ENCODE measurements around the gene MAPKBP1.
"Not testable (repeated sequence)": the region's sequence is repeated elsewhere in the genome, so short reads cannot be mapped to it uniquely, and the experiment has no call there.

The MAPKBP1 gene

GRCh38 chr15:41825572-41826535 lies 51.6 kb downstream of the MAPKBP1 start:
- in situ Hi-C loops (cut with MboI; ENCODE audit: low sequenced_read_pairs), result no loop called here

- in situ Hi-C loops (cut with MboI; ENCODE audit: low sequenced_read_pairs), result no loop called here
Measured at GRCh38 chr15:41827290-41827879, 53.1 kb downstream of the MAPKBP1 start.

- in situ Hi-C loops (cut with MboI; ENCODE audit: low sequenced_read_pairs), result no loop called here
Measured at GRCh38 chr15:41827880-41828806, 53.9 kb downstream of the MAPKBP1 start, which contains the start of gene JMJD7. JMJD7 (plus strand) TSS chr15:41828092; CDS start chr15:41828125, 33 bp downstream.

DNA sequence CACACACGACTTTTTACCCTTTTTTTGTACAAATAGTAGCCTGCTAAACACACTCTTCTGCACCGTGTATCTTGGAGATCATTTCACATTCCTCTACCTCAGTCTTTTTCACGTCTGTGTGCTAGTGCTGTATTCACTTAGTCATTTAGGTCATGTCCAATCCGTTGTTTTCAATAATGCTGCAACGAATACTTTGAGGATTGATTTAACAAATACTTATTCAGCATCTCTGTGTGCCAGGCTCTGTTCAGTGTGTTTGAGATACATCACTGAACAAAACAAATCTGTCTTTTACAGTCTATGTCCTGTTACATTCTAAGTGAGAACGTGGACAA lies 54.5 kb downstream of the MAPKBP1 start:
- in situ Hi-C loops (cut with MboI; ENCODE audit: low sequenced_read_pairs), result no loop called here

DNA sequence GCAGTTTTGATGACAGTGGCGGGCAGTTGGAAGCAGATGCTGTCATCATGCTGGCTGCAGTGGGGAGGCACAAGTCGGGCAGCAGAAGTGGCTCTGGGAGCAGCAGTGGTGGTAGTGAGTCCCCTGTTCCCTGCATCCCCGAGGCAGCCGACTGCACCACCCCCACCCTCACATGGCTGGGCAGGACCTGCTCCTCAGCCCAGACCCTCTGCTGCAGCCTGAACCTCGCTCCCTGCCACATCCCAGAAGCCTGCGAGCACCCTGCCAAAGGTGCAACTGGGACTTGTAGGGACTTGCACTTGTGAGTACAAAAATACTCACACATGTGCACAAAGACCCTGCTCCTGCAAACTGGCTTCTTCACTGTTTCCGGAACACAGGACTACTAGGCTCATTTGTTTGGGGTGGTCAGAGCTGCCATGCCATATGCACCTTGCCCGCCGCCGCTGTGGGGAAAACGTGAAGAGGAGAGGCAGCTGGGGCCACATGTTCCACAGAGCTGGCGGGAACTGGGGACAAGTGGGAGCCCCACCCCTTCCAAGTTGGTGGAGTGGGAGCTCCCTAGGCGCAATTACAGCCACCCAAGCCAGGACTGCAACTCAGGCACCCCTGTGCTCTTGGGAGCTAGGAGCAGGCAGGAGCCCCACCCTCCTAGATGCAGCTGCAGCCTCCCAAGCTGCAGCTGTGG lies 55.8 kb downstream of the MAPKBP1 start:
- in situ Hi-C loops (cut with MboI; ENCODE audit: low sequenced_read_pairs), result no loop called here

DNA sequence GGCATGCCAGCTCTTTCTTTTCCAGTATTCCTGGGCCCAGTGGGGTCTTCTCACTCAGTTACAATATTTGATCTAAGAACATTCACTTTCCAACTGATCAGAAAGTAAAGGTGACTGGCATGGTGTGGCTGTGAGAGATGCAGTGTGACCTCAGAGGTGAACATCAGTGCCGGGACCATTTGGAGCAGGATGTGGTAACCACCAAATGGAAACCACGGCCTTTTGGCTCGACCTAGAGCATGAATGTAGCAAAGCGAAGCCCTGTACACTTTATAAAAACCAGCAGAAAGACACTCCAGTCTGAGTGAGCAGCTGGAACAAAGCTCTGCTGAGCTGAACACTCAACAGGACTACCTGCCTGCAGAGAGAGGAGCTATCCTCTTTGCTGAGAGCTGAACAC lies 57.0 kb downstream of the MAPKBP1 start:
- in situ Hi-C loops (cut with MboI; ENCODE audit: low sequenced_read_pairs), result not testable (repeated sequence)

DNA sequence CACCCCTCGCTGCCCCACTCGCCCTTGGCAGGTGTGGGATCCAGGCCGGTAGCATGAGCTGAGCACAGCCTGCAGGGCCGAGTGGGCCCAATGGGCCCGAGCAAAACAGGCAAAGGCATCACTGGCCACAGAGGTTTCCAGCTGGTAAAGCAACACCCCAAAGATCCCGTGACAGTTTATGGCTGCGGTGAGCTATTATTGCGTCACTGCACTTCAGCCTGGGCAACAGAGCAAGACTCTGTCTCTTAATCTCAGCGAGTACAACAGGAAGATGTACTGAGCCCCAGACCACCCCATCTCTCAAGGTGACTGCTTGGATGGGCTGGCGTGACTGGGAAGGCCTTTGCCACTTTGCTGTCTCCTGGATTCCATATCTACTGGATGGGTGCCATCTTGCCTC lies 57.9 kb downstream of the MAPKBP1 start:
- in situ Hi-C loops (cut with MboI; ENCODE audit: low sequenced_read_pairs), result no loop called here

DNA sequence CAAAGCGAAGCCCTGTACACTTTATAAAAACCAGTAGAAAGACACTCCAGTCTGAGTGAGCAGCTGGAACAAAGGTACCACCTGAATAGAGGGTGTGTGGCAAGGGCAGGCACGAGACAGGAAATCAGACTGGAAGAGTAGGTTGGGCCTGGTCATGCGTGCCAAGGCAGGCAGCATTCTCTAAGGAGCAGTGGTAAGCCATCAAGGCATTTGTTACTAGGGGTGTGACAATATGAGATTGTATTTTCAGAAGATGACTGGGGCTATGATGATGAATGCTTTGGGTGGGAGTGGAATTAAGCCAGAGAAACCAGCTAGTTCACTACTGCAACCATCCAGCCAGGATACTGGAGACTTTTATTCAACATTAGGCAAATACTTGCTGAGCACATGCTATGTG lies 58.6 kb downstream of the MAPKBP1 start:
- in situ Hi-C loops (cut with MboI; ENCODE audit: low sequenced_read_pairs), result no loop called here

GRCh38 chr15:41834096-41834495 lies 59.8 kb downstream of the MAPKBP1 start:
- in situ Hi-C loops (cut with MboI; ENCODE audit: low sequenced_read_pairs), result no loop called here

GRCh38 chr15:41836073-41836472 lies 61.8 kb downstream of the MAPKBP1 start:
- in situ Hi-C loops (cut with MboI; ENCODE audit: low sequenced_read_pairs), result no loop called here

- in situ Hi-C loops (cut with MboI; ENCODE audit: low sequenced_read_pairs), result no loop called here
Measured at GRCh38 chr15:41836713-41837454, 62.6 kb downstream of the MAPKBP1 start.

DNA sequence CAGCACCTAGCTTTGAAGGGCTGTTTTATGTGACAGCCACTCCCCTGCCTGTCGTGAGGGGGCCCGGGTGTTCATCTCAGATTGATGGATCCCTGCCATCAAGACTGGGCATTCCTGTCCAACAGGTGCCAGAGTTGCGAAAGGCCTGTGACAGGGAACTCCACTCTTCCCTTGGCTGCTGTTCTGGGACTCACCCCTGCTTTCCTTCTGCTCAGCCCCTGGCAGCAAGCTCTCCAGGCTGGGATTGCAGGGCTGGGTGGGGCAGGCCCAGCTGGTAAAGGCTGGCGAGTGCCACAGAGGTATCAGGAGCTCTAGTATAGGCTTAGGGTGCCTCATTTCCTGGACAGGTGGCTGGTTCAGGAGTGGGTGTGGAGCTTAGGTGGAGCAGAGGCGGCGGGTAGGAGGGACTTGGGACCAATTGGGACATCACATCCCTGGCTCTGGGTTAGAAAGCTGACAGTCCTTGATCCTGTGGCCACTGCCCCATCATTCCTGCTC lies 64.2 kb downstream of the MAPKBP1 start, which contains the start of gene PLA2G4B:
Gene PLA2G4B (plus strand): TSS at position 448 of the 498 bp plus-strand sequence. CDS start 67 bp downstream, outside the sequence.
- in situ Hi-C loops (cut with MboI; ENCODE audit: low sequenced_read_pairs), result no loop called here

- in situ Hi-C loops (cut with MboI; ENCODE audit: low sequenced_read_pairs), result no loop called here
Measured at GRCh38 chr15:41839781-41840491, 65.7 kb downstream of the MAPKBP1 start.

- in situ Hi-C loops (cut with MboI; ENCODE audit: low sequenced_read_pairs), result no loop called here
Measured at GRCh38 chr15:41840673-41841072, 66.4 kb downstream of the MAPKBP1 start.

GRCh38 chr15:41841131-41841530 lies 66.8 kb downstream of the MAPKBP1 start:
- in situ Hi-C loops (cut with MboI; ENCODE audit: low sequenced_read_pairs), result no loop called here

DNA sequence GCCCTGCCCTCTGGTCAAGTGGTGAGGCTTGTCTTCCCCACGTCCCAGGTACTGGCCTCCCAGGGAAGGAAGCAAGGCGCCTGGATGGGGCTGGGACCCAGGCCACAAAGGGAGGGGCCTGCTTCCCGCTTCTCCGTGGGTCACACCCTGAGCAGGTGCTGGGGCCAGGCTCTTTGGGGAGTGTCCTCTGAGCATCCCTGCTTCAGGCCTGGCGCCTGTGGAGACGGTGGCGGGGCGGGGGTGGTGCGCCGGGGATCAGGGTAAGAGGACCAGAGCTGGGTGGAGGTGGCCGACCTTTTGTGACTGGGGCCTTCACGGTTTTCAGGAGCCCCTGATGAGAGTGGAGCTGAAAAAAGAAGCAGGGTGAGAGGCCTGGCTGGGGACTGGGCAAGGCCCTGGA lies 67.9 kb downstream of the MAPKBP1 start:
- in situ Hi-C loops (cut with MboI; ENCODE audit: low sequenced_read_pairs), result no loop called here

- in situ Hi-C loops (cut with MboI; ENCODE audit: low sequenced_read_pairs), result no loop called here
Measured at GRCh38 chr15:41843571-41843970, 69.3 kb downstream of the MAPKBP1 start.

DNA sequence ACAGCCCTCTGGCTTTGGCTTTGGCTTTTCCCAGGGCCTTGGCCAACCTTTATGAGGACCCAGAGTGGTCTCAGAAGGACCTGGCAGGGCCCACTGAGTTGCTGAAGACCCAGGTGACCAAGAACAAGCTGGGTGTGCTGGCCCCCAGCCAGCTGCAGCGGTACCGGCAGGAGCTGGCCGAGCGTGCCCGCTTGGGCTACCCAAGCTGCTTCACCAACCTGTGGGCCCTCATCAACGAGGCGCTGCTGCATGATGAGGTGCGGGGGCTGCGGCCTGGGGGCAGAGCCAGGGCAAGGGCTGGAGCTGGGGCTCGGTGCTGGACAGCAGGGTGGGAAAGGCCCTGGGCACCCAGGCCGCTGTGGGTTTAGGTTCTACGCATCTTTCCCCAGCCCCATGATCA lies 70.5 kb downstream of the MAPKBP1 start:
- in situ Hi-C loops (cut with MboI; ENCODE audit: low sequenced_read_pairs), result no loop called here

DNA sequence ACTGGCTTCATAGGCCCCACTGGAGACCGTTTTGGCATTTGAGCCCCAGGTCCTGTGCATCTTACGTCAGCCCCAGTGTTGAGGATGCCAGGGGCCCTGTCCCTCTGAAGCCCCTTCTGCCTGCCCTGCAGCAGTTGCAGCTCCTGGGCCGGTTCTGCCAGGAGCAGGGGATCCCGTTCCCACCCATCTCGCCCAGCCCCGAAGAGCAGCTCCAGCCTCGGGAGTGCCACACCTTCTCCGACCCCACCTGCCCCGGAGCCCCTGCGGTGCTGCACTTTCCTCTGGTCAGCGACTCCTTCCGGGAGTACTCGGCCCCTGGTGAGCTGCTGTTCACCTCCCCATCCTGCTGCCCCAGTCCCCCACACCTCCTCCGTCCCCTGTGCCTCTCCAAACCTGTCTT lies 72.9 kb downstream of the MAPKBP1 start:
- in situ Hi-C loops (cut with MboI; ENCODE audit: low sequenced_read_pairs), result no loop called here

Measured in hTERT RPE-1 (cell line).